Measurements from ENCODE around the gene PPP4C.

The PPP4C gene

DNA sequence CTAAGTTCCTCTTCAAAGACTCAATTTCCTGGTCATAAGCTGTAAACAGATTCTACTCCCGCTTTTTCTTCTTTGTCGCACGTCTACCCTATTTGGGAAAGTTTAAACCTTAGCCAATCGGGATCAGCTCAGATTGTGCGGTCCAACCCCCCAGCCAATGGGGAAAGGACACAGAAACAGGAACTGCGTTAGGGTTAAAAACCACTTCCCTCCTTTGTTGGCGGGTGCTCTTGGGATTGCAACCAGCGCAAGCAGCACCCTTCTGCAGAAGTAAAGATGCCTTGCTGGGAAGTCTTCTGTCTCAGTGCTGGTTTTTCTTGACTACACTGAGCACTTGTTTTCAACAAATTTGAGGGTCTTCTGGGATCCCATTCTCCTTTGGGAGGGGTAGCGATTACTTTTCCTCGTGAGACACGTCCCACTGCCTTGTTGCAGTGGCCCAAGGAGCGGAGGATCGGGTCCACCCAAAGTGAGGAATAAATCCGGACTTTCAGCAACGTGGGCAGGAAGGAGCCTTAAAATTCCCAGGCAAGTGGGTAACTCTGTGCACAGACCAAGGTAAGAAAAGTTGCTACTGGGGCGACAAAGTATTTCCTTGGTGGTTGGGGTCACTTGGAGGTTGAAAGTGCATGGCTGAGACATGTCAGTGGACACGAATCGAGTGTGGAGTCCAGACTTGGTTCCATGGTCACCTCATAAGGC lies 21.2 kb downstream of the PPP4C start:
- Histone ChIP-seq H3K36me3 (ENCODE audit: control insufficient read depth, insufficient read depth, low read length) (peaks cover 8% of the 10 kb centered on the region), H3K4me1 (ENCODE audit: control insufficient read depth, insufficient read depth, low read length, poor library complexity, severe bottlenecking) (peaks cover 25% of the 10 kb centered on the region), H3K4me3 (ENCODE audit: insufficient read depth, low read depth, low read length, poor library complexity, severe bottlenecking) (no peak overlapping the region), H3K27me3 (replicated peaks; ENCODE audit: control insufficient read depth, insufficient read depth, low read length, poor library complexity, severe bottlenecking) (no peaks in the 10 kb centered on the region), H3K27ac (ENCODE audit: insufficient read depth, low read length, poor library complexity, severe bottlenecking) (peak overlapping the region; percentile 69), H3K9me3 (ENCODE audit: control insufficient read depth, low read length) (peaks cover 20% of the 10 kb centered on the region)
- no peak for DNase-seq

- H3K36me3 ChIP-seq (ENCODE audit: control insufficient read depth, insufficient read depth, low read length) = peaks cover 15% of the 10 kb centered on the region
Observed at GRCh38 chr16:30104090-30104489, 28.3 kb downstream of the PPP4C start.

GRCh38 chr16:30104492-30104891 lies 28.7 kb downstream of the PPP4C start:
- H3K9me3 ChIP-seq (ENCODE audit: control insufficient read depth, low read length) = no peaks in the 10 kb centered on the region
- H3K4me1 ChIP-seq (ENCODE audit: control insufficient read depth, insufficient read depth, low read length, poor library complexity, severe bottlenecking) = no peaks in the 10 kb centered on the region
- no peak overlapping the region for H3K27ac ChIP-seq (ENCODE audit: insufficient read depth, low read length, poor library complexity, severe bottlenecking)
- H3K36me3 ChIP-seq (ENCODE audit: control insufficient read depth, insufficient read depth, low read length) = peaks cover 15% of the 10 kb centered on the region
- no peaks in the 10 kb centered on the region for H3K27me3 ChIP-seq (replicated peaks; ENCODE audit: control insufficient read depth, insufficient read depth, low read length, poor library complexity, severe bottlenecking)
- no peak overlapping the region for H3K4me3 ChIP-seq (ENCODE audit: insufficient read depth, low read depth, low read length, poor library complexity, severe bottlenecking)
- no peak for DNase-seq

More at GRCh38 chr16:30104090-30104489, 28.3 kb downstream of the PPP4C start:
- no peaks in the 10 kb centered on the region for H3K9me3 ChIP-seq (ENCODE audit: control insufficient read depth, low read length)
- no peaks in the 10 kb centered on the region for H3K27me3 ChIP-seq (replicated peaks; ENCODE audit: control insufficient read depth, insufficient read depth, low read length, poor library complexity, severe bottlenecking)
- no peaks in the 10 kb centered on the region for H3K4me1 ChIP-seq (ENCODE audit: control insufficient read depth, insufficient read depth, low read length, poor library complexity, severe bottlenecking)
- no peak overlapping the region for H3K27ac ChIP-seq (ENCODE audit: insufficient read depth, low read length, poor library complexity, severe bottlenecking)
- H3K4me3 ChIP-seq (ENCODE audit: insufficient read depth, low read depth, low read length, poor library complexity, severe bottlenecking) = no peak overlapping the region
- no peak for DNase-seq

- Histone ChIP-seq H3K9me3 (ENCODE audit: control insufficient read depth, low read length) (no peaks in the 10 kb centered on the region), H3K4me1 (ENCODE audit: control insufficient read depth, insufficient read depth, low read length, poor library complexity, severe bottlenecking) (peaks cover 4% of the 10 kb centered on the region), H3K27ac (ENCODE audit: insufficient read depth, low read length, poor library complexity, severe bottlenecking) (no peak overlapping the region), H3K4me3 (ENCODE audit: insufficient read depth, low read depth, low read length, poor library complexity, severe bottlenecking) (no peak overlapping the region), H3K36me3 (ENCODE audit: control insufficient read depth, insufficient read depth, low read length) (peaks cover 23% of the 10 kb centered on the region), H3K27me3 (replicated peaks; ENCODE audit: control insufficient read depth, insufficient read depth, low read length, poor library complexity, severe bottlenecking) (no peaks in the 10 kb centered on the region)
- DNase-seq = no peak
Observed at GRCh38 chr16:30108059-30108850, 32.5 kb downstream of the PPP4C start.

DNA sequence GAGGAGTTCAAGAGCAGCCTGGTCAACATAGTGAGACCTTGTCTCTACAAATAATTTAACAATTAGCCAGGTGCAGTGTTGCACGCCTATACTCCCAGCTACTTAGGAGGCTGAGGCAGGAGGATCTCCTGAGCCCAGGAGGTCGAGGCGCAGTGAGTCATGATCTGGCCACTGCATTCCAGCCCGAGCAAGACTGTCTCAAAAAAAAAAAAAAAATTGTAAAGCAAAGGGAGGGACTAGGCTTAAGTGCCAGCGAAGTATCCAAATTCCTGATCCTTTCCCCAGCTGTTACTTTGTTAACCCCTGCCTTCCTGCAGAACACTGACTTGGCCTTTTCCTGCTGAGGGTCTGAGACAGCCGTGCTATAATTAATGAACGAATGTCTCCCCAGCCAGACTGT lies 34.9 kb downstream of the PPP4C start:
- Histone ChIP-seq H3K9me3 (ENCODE audit: control insufficient read depth, low read length) (no peaks in the 10 kb centered on the region), H3K4me1 (ENCODE audit: control insufficient read depth, insufficient read depth, low read length, poor library complexity, severe bottlenecking) (peaks cover 21% of the 10 kb centered on the region), H3K36me3 (ENCODE audit: control insufficient read depth, insufficient read depth, low read length) (peaks cover 19% of the 10 kb centered on the region), H3K27me3 (replicated peaks; ENCODE audit: control insufficient read depth, insufficient read depth, low read length, poor library complexity, severe bottlenecking) (no peaks in the 10 kb centered on the region), H3K27ac (ENCODE audit: insufficient read depth, low read length, poor library complexity, severe bottlenecking) (no peak overlapping the region), H3K4me3 (ENCODE audit: insufficient read depth, low read depth, low read length, poor library complexity, severe bottlenecking) (no peak overlapping the region)
- DNase-seq = no peak

GRCh38 chr16:30112197-30113030 lies 36.6 kb downstream of the PPP4C start:
- DNase-seq = peak in 2 of 3 donors; percentile 19 to 43
- no peak overlapping the region for H3K27ac ChIP-seq (ENCODE audit: insufficient read depth, low read length, poor library complexity, severe bottlenecking)
- H3K36me3 ChIP-seq (ENCODE audit: control insufficient read depth, insufficient read depth, low read length) = peaks cover 30% of the 10 kb centered on the region

DNA sequence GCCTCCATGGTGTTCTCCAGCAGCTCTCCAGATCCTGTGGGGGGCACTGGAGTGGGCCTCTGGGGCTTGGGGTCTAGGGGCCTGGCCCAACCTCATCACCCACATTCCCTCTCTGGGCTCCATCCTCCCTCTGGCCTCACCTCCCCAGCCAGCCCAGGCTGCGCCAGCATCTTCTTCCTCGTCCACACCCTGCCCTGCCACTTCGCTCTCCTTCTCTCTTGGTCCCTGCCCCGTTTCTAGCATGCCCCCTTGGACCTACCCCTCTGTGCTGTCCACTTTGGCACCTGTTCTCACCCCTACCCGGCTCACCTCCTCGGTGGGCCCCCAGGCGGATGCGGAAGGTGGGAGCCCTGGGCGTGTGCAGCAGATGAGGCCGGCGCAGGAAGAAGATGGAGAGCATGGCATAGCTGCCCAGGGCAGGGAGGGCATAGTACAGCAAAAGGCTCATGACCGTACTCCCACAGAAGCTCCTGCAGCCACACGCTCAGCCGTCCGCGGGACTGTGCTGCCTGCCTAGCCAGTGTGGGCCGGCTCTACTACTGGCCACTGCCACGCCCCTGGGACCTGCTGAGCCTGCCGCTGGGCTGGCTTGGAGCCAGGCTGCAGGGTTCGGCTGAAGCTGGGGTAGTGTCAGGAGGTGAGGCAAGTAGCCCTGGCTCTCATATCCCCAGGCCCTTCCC lies 37.4 kb downstream of the PPP4C start, which contains the start of gene GDPD3:
TSS of gene GDPD3 (minus strand) at position 507 of the 680 bp plus-strand sequence. CDS start at position 448, 59 bp downstream.
- Histone ChIP-seq H3K4me3 (ENCODE audit: insufficient read depth, low read depth, low read length, poor library complexity, severe bottlenecking) (no peak within 1 kb of the TSS), H3K9me3 (ENCODE audit: control insufficient read depth, low read length) (no peaks in the 10 kb centered on the region), H3K27me3 (replicated peaks; ENCODE audit: control insufficient read depth, insufficient read depth, low read length, poor library complexity, severe bottlenecking) (no peaks in the 10 kb centered on the region), H3K36me3 (ENCODE audit: control insufficient read depth, insufficient read depth, low read length) (peaks cover 33% of the 10 kb centered on the region), H3K4me1 (ENCODE audit: control insufficient read depth, insufficient read depth, low read length, poor library complexity, severe bottlenecking) (peaks cover 21% of the 10 kb centered on the region), H3K27ac (ENCODE audit: insufficient read depth, low read length, poor library complexity, severe bottlenecking) (peak within 1 kb of the TSS; percentile 6)
- DNase-seq = no peak

More at GRCh38 chr16:30112197-30113030, 36.6 kb downstream of the PPP4C start:
- H3K27me3 ChIP-seq (replicated peaks; ENCODE audit: control insufficient read depth, insufficient read depth, low read length, poor library complexity, severe bottlenecking) = no peaks in the 10 kb centered on the region
- no peak overlapping the region for H3K4me3 ChIP-seq (ENCODE audit: insufficient read depth, low read depth, low read length, poor library complexity, severe bottlenecking)
- peaks cover 21% of the 10 kb centered on the region for H3K4me1 ChIP-seq (ENCODE audit: control insufficient read depth, insufficient read depth, low read length, poor library complexity, severe bottlenecking)
- no peaks in the 10 kb centered on the region for H3K9me3 ChIP-seq (ENCODE audit: control insufficient read depth, low read length)

DNA sequence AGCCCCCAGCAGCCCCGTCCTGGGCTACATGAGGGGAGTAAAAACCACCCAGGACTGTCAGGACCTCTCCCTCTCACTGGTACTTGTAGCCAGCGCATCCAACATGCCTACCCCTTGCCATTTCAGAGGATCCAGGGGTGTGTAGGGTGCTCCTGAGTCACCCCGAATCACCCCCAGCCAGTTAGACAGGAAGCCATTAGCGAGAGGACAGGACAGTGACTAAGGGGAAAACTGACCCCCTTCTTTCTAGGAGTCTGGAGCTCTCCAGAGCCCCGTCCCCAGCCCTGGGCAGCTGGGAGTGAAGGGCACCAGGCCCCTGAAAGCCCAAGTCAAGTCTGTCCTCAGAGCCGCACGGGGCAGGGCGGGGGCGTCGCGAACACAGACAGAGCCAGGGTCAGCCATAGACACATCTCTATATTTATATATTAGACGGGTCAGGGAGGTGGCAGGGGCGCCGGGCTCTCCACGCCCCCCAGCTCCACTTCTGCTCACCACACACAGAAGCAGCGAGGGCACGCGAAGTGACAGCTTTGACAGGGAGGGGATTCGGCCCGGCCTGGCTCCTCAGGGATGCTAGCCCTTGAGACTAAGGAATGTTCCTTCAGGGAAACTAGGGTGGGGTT lies 38.0 kb downstream of the PPP4C start:
- peaks cover 21% of the 10 kb centered on the region for H3K4me1 ChIP-seq (ENCODE audit: control insufficient read depth, insufficient read depth, low read length, poor library complexity, severe bottlenecking)
- DNase-seq = no peak
- peaks cover 31% of the 10 kb centered on the region for H3K36me3 ChIP-seq (ENCODE audit: control insufficient read depth, insufficient read depth, low read length)
- H3K4me3 ChIP-seq (ENCODE audit: insufficient read depth, low read depth, low read length, poor library complexity, severe bottlenecking) = no peak overlapping the region
- peak overlapping the region; percentile 6 for H3K27ac ChIP-seq (ENCODE audit: insufficient read depth, low read length, poor library complexity, severe bottlenecking)
- H3K27me3 ChIP-seq (replicated peaks; ENCODE audit: control insufficient read depth, insufficient read depth, low read length, poor library complexity, severe bottlenecking) = no peaks in the 10 kb centered on the region
- H3K9me3 ChIP-seq (ENCODE audit: control insufficient read depth, low read length) = no peaks in the 10 kb centered on the region

DNA sequence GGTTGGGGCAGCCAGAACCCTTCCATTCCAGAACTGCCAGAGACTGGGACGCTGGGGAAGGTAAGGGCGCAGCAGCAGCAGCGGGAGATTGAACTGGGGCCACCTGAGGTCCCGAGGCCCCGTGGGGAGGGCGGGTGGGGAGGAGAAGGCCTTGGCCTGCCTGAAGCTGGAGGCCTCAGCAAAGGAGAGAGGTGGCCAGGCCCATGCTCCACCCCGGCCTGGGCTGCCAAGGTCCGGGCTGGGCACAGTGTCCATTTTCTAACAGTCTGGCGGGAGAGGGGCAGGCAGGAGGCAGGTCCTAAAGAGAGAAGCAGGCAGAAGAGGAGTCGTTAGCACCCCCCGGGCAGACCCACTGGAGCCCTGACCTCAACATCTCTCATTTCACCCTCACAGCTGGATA lies 38.6 kb downstream of the PPP4C start:
- Histone ChIP-seq H3K9me3 (ENCODE audit: control insufficient read depth, low read length) (no peaks in the 10 kb centered on the region), H3K4me3 (ENCODE audit: insufficient read depth, low read depth, low read length, poor library complexity, severe bottlenecking) (no peak overlapping the region), H3K27ac (ENCODE audit: insufficient read depth, low read length, poor library complexity, severe bottlenecking) (no peak overlapping the region), H3K27me3 (replicated peaks; ENCODE audit: control insufficient read depth, insufficient read depth, low read length, poor library complexity, severe bottlenecking) (no peaks in the 10 kb centered on the region), H3K36me3 (ENCODE audit: control insufficient read depth, insufficient read depth, low read length) (peaks cover 34% of the 10 kb centered on the region), H3K4me1 (ENCODE audit: control insufficient read depth, insufficient read depth, low read length, poor library complexity, severe bottlenecking) (peaks cover 21% of the 10 kb centered on the region)
- DNase-seq = no peak

All from effector memory CD4-positive, alpha-beta T cell (primary cell).